ENCODE data around the gene MSN.
"Not testable (repeated sequence)": the region's sequence is repeated elsewhere in the genome, so short reads cannot be mapped to it uniquely, and the experiment has no call there.

Gene MSN

DNA sequence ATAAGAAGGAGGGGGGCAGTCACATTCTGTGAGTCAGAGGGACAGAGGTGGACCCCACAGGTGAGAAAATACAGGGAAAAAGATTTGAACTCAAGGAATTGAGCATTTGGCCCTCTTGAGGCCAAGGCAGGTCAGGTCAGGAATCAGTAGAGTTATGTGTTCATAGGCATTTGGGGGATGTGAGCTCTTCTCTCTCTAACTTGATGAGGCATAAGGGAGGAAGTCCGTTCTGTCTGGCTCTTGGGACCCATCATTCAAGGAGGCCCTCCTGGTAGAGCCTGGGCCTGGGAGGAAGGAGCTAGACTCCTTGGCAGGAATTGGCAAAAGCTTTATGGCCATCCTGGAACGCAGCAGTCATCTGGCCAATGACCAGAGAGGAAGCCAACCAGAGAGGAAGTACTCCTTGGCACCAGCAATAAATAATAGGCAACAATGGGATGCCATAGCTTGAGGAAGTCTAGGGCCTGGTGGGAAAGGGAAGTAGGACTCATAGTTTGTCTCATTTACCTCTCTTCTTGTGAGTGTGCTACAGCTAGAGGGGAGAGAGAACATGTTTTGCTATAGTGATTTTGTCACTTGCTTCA, 53.0 kb downstream of the MSN start:
- DNase-seq: no peak

DNA sequence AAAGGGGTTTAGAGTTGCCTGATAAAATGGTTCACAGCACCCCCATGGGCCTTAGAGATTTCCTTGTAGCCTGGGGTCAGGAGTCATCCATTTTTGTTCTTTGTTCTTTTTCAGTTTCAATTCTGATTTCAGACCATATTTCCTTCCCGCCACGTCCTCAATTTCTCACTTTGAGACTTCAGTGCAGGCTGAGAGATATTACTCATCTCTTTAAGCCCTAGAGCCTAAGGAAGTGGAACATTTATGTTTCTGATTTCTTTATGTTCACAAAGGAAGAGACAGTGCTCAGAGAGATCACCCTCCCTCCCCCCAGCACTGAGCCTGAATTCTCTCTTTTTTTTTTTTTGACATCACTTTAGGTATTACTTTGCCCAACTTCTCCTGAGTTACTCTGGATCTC, 56.3 kb downstream of the MSN start:
- no peak for DNase-seq

GRCh38 chrX:65726715-65727114, 59.3 kb downstream of the MSN start:
- DNase-seq: no peak

DNA sequence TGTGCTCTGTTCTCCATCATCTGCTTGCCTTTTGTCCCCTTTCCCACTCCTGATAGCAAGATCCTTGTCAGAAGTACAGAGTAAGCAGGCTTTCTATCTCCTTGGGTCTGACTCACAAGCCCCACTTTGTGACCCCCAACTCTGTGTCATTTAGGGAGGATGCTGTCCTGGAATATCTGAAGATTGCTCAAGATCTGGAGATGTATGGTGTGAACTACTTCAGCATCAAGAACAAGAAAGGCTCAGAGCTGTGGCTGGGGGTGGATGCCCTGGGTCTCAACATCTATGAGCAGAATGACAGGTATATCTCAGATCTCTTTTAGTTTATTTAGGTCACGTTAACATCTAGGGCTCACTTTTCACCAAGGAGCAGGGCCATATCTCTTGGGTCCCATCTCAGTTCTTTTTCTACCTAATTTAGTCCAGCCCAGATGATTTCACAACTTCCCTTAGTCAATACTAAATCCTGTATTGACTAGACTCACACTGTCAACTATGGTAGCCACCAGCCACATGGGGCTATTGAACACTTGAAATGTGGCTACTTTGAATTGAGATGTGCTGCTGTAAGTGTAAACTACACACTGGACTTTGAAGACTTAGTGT, 64.3 kb downstream of the MSN start:
- DNase-seq: no peak

GRCh38 chrX:65740909-65741308, 73.5 kb downstream of the MSN start:
- DNase-seq: no peak

GRCh38 chrX:65741823-65742222, 74.4 kb downstream of the MSN start:
- DNase-seq: no peak

- DNase-seq: no peak
These were observed 77.5 kb downstream of the MSN start for GRCh38 chrX:65744965-65745364.

DNA sequence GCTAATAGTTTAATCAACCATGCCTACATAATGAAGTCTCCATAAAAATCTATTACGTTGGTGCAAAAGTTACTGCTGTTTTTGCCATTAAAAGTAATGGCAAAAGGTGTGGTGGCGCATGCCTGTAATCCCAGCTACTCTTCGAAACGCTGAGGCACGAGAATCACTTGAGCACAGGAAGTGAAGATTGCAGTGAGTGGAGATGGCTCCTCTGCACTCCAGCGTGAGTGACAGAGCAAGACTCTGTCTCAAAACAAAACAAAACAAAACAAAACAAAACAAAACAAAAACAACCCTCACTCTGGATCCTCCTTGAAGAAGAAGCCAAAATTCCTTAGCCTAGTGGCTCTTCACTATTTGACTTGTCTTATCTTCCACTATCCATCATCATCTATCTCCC, 78.0 kb downstream of the MSN start:
- no peak for DNase-seq

- DNase-seq: no peak
These were observed 78.5 kb downstream of the MSN start for GRCh38 chrX:65745992-65746391.

DNA sequence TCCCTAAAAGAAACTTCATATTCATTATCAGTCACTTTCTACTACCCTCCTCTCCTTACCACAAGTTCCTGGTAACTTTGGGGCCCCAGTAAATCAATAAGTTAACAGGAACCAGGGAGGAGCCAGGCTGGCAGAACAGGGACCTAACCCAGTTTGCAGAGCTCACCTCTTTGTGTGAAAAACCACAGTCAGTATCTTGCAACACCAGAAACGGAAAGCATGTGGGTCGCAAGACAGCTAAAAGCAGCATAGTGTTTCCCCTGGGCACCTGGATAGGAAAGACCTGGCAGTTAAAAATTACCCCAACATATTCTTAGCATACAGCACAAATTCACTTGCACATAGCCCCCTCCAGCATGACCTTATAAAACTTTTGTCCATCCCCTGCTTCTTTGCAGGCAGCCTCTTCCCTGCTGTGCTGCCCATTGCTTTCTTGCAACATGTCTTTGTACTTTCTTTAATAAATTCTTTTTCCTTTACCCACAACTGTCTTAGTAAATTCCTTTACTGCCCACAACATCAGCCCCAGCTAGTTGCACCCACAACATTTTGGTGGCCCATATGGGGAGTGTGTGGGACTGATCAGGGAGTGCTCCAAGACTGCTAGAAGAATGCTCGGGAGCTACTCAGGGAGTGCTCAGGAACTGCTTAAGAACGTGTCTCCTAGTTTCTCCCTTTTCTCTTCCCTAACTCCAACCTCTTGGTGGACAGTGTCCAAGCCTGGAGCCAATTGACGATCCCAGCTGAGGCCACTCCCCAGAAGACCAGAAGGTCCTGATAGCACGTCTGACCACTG, 83.4 kb downstream of the MSN start:
- no peak for DNase-seq

- DNase-seq: no peak
These were observed 84.1 kb downstream of the MSN start for GRCh38 chrX:65751519-65751918.

- no peak for DNase-seq
These were observed 84.8 kb downstream of the MSN start for GRCh38 chrX:65752294-65752693.

GRCh38 chrX:65755786-65756185, 88.3 kb downstream of the MSN start:
- no peak for DNase-seq

DNA sequence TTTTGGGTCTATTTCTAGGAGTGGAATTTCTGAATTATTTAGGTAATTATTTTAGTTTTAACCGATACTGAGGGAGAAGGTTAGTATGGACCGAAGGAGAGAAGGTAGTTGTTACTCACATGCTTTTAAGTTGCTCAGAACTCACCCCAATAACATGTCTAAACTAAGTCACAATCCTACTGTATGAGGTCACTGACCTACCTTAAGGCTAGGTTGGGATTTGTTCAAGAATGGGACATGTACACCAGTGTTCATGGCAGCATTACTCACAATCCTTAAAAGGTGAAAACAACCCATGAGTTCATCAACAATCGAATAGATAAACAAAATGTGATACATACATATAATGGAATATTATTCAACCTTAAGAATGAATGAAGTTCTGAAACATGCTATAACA, 90.5 kb downstream of the MSN start:
- DNase-seq: no peak

DNA sequence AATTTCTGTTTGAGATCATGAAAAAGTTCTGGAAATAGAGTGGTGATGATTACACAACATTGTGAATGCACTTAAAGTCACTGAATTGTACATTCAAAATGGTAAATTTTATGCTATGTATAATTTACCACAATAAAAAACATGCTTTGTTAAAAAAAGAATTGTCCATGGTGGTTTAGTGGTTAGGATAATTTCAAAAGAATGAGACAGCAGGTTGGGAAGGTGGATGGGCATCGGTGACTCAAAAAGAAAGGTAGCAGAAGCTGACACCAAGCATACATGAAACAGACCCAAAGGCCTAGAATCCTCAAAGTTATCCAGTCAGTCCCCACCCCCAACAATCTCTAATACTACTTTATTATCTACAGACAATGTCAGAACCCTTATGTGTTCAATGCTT, 91.1 kb downstream of the MSN start:
- DNase-seq: no peak

DNA sequence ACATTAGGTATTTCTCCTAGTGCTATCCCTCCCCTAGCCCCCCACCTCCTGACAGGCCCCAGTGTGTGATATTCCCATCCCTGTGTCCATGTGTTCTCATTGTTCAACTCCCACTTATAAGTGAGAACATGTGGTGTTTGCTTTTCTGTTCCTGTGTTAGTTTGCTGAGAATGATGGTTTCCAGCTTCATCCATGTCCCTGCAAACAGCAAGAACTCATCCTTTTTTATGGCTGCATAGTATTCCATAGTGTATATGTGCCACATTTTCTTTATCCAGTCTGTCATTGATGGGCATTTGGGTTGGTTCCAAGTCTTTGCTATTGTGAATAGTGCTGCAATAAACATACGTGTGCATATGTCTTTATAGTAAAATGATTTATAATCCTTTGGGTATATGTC, 92.1 kb downstream of the MSN start:
- DNase-seq: not testable (repeated sequence)

DNA sequence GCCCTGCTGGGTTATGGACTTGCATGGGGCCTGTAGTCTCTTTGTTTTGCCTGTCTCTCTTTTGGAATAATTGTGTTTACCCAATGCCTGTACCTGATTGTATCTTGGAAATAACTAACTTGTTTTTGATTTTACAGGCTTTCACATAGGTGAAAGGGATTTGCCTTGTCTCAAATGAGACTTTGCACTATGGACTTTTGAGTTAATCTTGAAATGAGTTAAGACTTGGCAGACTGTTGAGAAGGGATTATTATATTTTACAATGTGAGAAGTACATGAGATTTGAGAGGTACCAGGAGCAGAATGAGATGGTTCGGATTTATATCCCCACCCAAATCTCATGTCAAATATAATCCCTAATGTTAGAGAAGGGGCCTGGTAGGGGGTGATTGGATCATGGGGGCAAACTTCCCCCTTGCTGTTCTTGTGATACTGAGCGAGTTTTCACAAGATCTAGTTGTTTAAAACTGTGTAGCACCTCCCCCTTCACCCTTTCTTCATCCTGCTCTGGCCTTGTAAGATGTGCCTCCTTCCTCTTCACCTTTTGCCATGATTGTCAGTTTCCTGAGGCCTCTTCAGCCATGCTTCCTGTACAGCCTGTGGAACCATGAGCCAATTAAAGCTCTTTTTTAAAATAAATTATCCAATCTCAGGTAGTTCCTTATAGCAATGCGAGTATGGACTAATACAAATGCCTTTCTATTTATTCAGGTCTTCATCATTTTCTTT, 102.3 kb downstream of the MSN start:
- DNase-seq: no peak

DNA sequence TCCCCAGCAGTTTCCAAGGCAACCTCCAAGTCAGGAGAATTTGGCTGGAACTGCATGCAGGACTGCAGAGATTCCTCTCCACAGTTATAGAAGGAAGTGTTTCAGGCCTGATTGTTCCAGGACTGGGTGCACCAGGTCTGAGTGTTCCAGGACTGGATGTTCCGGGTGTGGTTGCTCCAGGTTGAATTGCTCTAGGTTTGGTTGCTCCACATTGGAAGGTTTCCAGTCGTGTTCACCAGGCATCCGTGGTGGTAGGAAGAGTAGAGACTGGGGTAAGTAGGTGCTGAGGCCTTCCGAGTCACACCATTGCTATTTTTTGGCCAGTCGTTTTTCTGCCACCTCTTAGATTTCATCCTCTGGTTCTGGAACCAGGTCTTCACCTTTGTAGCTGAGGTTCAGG, 105.4 kb downstream of the MSN start:
- no peak for DNase-seq

DNA sequence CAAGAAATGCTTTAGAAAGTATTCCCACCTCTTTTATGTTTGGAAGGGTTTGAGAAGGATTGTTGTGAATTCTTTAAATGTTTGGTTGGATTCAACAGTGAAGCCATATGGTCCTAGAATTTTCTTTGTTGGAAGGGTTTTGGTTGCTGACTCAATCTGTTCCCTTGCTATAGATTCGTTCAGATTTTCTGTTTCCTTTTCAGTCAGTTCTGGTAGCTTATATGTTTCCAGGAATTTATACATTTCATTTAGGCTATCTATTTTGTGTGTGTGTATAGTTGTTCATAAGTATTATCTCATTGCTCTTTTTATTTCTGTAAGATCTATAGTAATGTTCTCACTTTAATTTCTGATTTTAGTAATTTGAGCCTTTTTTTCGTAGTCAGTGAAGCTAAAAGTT, 114.4 kb downstream of the MSN start:
- DNase-seq: no peak

GRCh38 chrX:65783746-65784145, 116.3 kb downstream of the MSN start:
- DNase-seq: no peak
